CD4-positive, alpha-beta T cell treated with Interleukin-2 at 100 ng/mL for 4 hours (primary cell): ENCODE results near the gene COX6B1.
"Not testable (repeated sequence)": the region's sequence is repeated elsewhere in the genome, so short reads cannot be mapped to it uniquely, and the experiment has no call there.

Source experiments
- DNase-seq: peaks from one replicate; pipeline ENCODE4 v3.0.0-alpha.2; 2020; ENCODE audit warnings: low spot score

Gene COX6B1, protein sequence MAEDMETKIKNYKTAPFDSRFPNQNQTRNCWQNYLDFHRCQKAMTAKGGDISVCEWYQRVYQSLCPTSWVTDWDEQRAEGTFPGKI

DNA sequence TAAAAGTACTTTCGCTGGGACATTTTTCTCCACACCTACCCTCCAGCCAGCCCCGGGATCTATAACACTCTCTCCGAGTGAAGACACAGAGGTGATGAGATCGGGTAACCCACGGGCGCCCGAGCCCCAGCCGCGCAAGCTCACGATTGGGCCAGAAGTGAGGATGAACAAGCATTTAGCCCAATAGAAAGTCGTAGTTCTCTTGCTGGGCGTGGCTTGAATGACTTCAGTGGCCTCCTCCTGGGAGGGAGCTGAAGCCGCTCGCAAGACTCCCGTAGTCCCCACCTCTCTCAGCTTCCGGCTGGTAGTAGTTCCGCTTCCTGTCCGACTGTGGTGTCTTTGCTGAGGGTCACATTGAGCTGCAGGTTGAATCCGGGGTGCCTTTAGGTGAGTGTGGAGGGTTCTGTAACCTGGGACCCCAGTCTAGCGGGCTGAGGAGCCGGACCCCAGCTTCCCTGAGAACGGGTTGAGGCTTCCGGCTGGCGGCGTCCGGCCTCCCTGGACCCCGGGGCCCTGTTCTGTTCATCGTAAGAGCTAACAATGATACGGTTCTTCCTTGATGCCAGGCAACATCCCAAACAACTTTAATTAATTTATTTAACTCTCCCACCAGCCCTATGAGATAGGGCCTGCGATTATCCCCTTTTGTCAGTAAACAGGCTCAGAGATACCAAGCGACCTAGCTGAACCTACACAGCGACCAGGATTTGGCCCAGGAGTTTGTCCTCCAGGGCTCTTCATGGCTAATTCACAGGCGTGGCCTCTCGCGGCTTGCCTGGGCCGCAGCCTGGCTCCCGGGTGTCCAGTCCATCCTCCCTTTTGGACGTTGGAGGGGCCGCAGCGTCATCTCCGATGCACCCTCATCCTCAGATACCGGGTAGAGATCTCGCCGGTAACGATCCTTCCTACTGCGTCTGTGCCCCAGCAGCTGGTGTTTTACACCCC is at the start of gene COX6B1:
Gene COX6B1, plus strand, starts transcription at position 307 of the 945 bp plus-strand sequence. CDS start 2,921 bp downstream, outside the sequence.
- DNase-seq: peak; percentile 96

DNA sequence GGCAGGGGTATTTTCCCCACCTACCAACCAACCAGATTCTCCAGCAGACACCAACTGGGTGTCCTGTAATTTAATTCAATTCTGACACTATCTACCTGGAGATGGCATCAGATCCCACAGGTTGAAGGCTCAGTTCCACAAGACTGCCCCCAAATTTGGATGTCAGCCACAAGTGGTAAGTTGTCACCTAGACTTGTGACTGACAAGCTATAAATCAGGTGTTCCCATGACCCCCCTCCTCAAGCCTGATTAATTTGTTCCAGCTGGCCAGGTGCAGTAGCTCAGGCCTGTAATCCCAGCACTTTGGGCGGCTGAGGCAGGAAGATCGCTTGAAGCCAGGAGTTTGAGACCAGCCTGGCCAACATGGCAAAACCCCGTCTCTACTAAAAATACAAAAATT is 46.2 kb upstream of the COX6B1 start:
- no peak for DNase-seq

DNA sequence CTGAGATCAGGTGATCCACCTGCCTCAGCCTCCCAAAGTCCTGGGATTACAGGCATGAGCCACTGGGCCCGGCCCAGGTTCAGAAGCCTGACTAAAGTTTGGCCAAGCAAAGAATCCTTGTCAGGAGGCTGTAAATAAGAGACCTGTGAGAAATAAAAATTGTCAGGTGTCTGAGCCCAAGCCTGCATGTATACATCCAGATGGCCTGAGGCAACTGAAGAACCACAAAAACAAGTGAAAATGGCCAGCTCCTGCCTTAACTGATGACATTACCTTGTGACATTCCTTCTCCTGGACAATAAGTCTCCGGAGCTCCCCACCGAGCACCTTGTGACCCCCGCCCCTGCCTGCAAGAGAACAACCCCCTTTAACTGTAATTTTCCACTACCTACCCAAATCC is 43.7 kb upstream of the COX6B1 start:
- not testable (repeated sequence) for DNase-seq

DNA sequence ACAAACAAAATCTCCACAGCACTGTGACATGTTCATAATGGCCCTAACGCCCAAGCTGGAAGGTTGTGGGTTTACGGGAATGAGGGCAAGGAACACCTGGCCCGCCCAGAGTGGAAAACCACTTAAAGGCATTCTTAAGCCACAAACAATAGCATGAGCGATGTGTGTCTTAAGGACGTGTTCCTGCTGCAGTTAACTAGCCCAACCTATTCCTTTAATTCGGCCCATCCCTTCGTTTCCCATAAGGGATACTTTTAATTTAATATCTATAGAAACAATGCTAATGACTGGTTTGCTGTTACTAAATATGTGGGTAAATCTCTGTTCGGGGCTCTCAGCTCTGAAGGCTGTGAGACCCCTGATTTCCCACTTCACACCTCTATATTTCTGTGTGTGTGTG is 41.0 kb upstream of the COX6B1 start:
- DNase-seq: not testable (repeated sequence)

DNA sequence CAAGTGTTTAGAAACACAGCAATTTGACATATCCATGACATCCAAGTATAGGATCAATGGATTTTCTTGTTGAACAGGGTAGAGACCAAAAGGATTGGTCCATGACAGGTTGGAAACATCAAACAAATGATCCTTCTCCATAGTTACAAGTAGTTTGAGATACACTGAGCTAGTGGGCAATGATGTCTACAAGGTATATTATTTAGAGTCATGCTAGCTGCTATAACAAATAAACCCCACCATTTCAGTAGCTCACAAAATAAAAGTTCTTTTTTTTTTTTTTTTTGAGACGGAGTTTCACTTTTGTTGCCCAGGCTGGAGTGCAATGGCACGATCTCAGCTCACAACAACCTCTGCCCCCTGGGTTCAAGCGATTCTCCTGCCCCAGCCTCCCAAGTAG is 40.5 kb upstream of the COX6B1 start:
- DNase-seq: no peak

DNA sequence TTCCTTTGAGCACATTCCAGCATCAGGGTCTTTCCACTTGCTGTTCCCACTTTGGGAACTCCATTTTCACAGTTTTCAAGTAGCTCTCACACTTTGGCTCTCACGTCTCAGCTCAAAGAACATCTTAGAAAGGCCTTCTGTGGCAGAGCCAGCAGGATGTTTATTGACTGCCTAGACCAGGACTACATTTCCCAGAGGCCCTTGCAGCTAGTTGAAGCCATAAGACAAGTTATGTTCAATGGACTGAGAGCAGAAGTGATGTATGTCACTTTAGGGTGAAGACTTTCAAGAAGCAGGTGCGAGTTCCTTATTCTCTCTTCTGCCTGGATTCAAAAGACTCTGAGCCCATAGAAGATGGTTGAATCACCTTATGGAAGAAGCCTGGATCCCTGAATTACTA is 39.9 kb upstream of the COX6B1 start:
- DNase-seq: no peak

DNA sequence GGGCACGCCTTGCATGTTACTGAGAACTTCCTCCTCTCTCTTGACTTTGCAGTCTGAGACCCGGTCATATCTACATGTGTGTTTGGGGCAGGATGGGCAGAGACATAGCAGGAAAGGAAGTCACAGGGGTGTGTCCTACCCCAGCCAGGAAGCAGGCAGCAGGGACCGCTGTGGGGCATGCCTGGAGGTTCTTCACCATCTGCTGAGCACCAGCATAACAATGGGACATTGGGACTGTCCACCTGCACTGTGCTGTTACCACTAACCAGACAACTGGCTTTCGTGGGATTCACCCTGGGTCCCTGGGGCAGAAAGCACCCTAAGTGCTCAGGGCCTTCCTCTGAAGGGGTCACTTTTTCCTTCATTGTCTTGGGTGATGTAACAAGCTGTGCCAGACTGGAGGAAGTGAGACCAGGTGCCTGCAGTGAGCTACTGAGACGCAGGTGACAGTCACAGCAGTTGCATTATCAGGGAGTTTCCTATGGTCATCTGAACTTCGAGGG is 38.2 kb upstream of the COX6B1 start:
- peak; percentile 26 for DNase-seq

DNA sequence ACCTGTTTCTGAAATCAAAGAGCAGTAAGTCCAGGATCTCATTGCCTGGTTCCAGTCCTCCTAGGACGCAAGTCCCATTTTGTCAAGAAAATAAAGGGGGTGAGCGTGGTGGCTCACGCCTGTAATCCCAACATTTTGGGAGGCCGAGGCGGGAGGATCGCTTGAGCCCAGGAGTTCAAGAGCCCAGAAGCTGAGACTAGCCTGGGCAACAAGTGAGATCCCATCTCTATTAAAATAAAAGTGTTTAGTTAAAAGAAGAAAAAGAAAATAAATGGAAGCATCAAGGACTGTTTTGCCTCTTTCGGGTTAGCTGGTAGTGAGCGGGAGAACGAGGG is 35.9 kb upstream of the COX6B1 start:
- DNase-seq: no peak

DNA sequence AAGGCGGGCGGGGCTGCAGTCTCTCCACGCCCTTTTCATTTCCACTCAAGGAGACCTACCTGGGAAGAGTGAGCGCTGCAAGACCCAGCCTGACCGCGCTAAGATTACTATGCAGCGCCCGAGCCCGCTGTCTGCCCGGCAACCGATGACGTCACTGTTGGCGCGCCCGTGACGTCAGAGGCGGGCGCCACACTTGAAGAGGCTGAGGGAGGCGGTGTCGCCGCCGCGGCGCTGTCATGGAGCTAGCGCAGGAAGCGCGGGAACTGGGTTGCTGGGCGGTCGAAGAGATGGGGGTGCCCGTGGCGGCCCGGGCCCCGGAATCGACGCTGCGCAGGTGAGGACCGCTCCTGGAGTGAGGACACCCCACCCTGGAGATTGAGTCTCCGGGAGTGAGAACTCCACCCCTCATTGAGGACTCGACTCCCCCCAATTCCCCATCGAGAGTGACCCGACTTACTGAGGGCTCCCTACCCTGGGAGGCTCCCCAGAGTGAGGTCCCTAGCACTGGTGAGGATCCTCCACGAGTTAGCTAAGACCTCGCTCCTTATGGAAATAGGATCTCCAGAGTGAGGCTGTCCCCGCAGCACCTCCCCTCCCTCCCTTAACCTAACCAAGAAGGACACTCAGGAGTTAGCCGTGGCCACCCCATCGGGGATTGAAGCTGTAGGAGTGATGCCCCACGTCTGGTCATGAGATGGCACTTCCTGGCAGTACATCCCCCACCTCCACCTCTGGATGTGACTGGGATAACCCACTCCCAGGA is 35.4 kb upstream of the COX6B1 start, which contains the start of gene HAUS5:
Gene HAUS5, plus strand, starts transcription at position 177 of the 763 bp plus-strand sequence. Its CDS starts 60 bp downstream, at position 237.
- peak; percentile 95 for DNase-seq

DNA sequence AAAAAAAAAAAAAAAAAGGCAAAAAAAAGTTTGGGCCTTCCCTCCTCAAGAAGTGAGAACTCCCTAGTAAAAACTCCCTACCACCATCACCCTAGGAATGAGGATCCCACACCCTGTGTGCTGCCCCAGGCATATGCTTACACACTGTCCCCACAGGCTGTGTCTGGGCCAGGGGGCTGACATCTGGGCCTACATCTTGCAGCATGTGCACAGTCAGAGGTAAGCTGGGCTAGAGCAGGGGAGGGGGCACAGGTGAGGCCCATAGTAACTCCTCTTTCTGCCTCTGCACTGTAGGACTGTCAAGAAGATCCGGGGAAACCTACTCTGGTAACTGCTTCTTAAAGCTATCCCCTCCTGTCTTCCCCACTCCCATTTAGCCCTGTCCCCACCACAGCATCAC is 34.5 kb upstream of the COX6B1 start:
- no peak for DNase-seq

DNA sequence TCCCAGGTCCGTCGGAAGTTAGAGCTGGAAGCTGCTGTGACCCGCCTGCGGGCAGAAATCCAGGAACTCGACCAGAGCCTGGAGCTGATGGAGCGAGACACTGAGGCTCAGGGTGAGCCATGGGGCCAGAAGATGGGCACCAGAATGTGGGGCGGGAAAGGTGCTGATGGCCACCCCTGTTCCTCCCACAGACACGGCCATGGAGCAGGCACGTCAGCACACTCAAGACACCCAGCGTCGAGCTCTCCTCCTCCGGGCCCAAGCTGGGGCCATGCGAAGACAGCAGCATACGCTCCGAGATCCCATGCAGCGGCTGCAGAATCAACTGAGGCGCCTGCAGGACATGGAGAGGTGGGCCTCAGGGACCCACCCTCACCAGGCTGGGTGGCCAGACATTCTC is 33.1 kb upstream of the COX6B1 start:
- DNase-seq: no peak

DNA sequence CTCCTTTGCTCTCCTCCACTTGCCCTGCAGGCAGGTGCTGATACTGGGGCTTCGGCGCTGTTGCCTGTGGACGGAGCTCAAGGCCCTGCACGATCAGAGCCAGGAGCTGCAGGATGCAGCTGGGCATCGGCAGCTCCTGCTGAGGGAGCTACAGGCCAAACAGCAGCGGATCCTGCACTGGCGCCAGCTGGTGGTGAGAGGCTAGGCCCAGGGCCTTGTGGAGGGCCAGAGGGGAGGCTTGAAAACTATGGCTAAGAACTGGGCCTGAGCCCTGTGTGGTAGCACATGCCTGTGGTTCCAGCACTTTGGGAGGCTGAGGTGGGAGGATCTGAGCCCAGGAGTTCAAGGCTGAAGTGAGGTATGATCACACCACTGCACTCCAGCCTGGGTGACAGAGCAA is 29.3 kb upstream of the COX6B1 start:
- DNase-seq: no peak

DNA sequence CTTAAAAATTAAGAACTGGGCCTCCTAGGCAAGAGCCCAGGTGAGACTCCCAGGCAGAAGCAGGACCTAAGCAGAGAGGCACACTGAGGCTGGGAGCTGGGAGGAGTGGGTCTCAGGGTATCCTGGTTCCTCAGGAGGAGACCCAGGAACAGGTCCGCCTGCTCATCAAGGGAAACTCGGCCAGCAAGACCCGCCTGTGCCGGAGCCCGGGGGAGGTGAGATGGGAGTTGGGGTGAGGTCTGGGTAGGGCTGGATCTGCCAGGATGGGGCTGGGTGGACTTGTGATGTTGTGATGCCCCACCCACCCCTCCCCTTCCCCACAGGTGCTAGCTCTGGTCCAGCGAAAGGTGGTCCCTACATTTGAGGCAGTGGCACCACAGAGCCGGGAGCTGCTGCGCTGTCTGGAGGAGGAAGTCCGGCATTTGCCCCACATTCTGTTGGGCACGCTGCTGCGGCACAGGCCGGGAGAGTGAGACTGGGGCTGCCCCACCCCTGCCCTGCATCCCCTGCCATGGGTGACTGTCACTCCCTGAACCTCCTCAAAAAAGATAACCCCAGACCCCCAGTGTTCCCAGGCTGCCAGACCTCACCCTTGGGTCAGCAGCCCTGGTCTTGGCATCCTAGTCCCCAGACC is 28.7 kb upstream of the COX6B1 start:
- DNase-seq: no peak

DNA sequence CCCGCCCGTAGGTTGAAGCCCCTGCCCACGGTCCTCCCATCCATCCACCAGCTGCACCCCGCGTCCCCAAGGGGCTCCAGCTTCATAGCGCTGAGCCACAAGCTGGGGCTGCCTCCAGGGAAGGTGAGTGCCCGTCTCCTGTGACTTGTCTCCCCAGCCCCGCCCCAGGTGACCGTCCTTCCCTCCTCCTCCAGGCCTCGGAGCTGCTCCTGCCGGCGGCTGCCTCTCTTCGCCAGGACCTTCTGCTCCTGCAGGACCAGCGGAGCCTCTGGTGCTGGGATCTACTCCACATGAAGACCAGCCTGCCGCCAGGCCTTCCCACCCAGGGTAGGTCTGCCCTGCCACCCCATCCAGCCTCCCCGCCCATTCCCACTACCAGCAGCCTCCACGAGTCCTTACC is 28.1 kb upstream of the COX6B1 start:
- no peak for DNase-seq

DNA sequence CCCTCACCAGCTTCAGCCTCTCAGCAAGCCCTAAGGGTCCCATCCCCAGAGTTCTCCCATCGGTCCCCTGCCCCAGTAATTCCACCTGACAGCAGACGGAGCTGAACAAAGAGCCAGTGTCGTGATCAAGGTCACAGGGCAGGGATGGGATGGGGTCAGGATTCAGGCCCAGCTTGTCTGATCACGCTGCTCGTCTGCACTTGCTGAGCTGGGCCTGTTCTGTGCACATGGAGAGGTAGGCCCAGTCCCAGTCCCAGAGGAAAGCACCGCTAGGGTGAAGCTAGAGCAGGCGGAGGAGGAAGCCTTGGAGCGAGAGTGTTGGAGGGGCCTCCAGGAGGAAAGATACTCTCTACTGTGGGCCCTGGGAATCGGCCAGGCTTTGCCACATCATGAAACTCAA is 26.4 kb upstream of the COX6B1 start:
- DNase-seq: no peak

DNA sequence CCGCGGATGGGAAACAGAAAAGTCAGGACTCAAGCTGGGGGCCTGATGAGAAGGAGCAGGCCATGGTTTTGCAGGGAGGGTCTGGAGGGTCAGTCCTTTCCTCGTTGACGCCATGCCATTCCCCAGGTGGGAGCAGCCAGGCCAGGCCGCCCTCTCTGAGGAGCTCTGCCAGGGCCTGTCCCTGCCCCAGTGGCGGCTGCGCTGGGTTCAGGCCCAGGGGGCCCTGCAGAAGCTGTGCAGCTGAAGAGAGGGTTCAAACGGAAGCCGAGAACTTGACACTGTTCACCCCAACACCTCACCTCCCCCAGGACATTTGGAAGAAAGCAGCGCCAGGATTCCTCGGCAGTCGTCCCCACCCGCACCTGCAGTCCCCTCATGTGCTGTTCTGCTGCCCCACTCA is 25.4 kb upstream of the COX6B1 start:
- DNase-seq: no peak

DNA sequence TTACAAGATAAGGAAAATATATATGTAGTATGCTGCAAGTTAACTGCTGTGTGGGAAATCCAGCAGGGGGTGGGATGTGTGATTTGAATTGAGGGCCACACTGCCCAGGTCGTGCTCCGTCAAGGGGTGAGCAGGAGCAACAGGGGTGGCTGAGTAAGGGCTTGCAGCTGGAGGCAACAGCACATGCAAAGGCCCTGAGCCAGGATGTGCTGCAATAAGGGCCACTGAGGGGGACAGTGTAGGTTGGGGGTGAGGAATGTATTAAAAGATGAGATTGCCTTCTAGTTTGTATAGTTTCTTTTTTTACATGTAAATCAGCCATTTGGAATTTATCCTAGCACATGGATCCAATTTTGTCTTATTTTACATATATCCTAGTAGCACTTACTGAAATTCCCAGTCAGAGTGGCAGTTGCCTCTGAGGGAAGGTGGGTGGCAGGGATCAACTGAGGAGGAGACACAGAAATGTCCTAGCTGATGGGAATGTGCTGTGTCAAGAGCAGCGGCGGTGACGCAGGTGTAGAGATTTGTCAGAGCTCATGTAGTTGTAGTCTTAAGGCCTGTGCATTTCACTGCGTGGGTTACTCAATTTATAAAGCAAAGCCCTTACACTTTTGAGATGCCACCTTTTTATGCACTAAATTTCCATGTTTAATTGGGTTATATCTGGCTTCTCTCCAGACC is 24.7 kb upstream of the COX6B1 start:
- no peak for DNase-seq

DNA sequence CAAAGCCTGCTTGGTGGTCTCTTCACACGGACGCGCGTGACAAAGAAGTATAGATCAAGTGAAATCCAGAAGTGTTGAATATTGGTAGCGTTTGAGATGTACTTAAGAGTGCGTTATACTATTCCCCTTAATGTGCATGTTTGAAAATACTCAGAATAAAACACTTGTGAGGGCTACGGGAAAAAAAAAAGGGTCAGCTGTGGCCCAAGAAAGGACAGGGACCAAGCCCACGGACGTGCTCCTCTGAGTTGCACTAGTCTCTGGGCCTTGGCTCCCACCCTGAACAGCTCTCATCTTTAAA is 19.9 kb upstream of the COX6B1 start:
- DNase-seq: no peak

DNA sequence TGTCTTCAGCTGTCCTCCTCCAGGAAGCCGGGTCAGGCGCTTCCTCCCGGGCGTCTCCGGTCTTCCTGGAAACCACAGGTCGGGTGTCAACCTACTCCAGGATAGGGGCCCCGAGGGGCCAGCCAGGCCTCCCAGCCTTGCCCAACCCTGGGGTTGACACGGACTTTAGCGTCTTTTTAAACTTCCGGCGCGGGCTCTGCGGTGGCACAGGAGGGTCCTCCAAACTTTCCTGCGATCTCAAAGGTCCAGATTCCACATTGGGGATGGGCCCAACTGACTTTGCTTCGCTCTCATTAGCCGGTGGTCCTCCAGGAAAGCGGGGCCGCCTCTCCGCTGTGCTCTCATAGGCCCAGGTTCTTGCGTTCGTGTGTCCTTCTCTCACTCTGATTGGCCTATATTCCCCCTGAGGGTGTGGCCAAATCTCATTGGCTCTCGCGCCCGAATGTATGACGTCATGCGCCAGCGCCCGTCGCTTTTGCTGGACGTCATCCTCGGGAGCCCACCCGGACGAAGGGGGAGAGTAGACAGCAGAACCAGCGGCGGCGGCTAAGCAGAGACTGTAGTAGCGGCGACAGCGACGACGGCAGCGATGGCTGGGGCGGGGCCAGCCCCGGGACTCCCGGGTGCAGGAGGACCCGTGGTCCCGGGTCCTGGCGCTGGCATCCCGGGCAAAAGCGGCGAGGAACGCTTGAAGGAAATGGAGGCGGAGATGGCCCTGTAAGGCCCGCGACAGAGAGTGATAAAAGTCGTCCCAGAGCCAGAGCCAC is 19.4 kb upstream of the COX6B1 start, which contains the start of gene RBM42:
Gene RBM42, plus strand, starts transcription at position 472 of the 767 bp plus-strand sequence. Its CDS starts 118 bp downstream, at position 590.
- peak; percentile 98 for DNase-seq

DNA sequence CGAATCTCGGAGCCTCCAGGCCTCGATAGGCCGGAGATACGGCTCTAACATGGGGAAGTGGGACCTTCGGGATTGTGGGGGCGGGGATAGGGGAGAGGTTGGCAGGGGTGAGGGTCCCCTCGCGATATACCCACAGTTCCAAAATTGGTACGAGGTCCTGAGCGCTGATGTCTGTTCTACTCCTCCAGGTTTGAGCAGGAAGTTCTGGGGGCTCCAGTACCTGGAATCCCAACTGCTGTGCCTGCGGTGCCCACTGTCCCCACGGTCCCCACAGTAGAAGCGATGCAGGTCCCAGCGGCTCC is 18.8 kb upstream of the COX6B1 start:
- no peak for DNase-seq
